Body of pancreas (tissue), 4 donors: ENCODE results near the gene ATXN7L2.

ENCODE experiments used
- CTCF ChIP-seq, 7 experiments: fragments of 450-650 bp in 4 of 7; fragments of 200-600 bp in 3 of 7; sonication (generic) in 3 of 7; IDR thresholded peaks; one replicate each; pipeline ENCODE4 v1.5.1; 2016 to 2019; ENCODE audit warnings: antibody characterized with exemption in 7 of 7
- POLR2A ChIP-seq, 3 donors: fragments of 450-650 bp; IDR thresholded peaks; one replicate each; pipeline ENCODE4 v1.6.1; 2016; ENCODE audit warnings: antibody characterized with exemption in 3 of 3, mild to moderate bottlenecking in 2 of 3

GRCh38 chr1:109454497-109455133 lies 29.1 kb upstream of the ATXN7L2 start:
- TF ChIP-seq CTCF (IDR thresholded peaks at IDR 0.05) (no peak), POLR2A (IDR thresholded peaks at IDR 0.05) (no peak)
